GM12801 (cell line): Measurements from ENCODE around the gene KIAA1549.

Source experiments
- CTCF ChIP-seq: IDR thresholded peaks from one replicate; pipeline ENCODE4 v1.5.1; 2011; ENCODE audit warnings: control low read depth; ENCODE audit not compliant: insufficient read length; ENCODE audit errors: extremely low read depth

Gene KIAA1549

GRCh38 chr7:138945821-138946220, 35.4 kb downstream of the KIAA1549 start:
- TF ChIP-seq CTCF = no peak

GRCh38 chr7:138945154-138945553, 36.0 kb downstream of the KIAA1549 start:
- TF ChIP-seq CTCF = no peak

DNA sequence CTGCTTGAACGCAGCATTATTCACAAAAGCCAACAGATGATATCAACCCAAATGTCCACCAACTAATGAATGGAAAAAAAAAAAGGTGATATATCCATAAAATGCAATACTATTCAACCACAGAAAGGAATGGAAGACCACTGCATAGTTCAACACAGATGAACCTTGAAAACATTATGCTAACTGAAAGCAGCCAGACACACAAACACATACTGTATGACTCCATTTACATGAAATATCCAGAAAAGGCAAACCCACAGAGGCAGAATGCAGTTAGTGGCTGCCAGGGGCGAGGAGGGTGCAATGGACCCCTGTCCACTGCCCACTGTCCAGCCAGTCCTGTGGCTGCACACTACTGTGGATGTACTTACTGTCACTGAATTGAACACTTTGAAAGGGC, 36.6 kb downstream of the KIAA1549 start:
- no peak for TF ChIP-seq CTCF

DNA sequence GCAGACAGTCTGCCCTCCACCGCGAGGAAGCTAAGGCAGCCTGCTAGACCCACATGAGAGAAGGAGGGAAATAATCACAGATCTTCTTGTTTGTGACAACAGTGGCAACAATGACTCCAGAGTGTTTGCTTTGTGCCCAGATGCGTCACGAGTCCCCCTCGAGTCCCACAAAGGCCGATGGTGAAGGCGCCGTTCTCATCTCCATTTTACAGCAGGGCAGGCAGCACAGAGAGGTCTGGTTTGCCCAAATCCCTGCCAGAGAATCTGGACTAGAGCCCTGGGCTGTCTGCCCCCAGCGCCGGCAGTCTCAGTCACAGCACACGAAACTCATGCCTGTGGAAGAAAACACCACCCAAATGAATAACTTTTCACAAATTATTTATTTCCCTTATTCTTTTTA, 38.1 kb downstream of the KIAA1549 start:
- TF ChIP-seq CTCF = no peak

DNA sequence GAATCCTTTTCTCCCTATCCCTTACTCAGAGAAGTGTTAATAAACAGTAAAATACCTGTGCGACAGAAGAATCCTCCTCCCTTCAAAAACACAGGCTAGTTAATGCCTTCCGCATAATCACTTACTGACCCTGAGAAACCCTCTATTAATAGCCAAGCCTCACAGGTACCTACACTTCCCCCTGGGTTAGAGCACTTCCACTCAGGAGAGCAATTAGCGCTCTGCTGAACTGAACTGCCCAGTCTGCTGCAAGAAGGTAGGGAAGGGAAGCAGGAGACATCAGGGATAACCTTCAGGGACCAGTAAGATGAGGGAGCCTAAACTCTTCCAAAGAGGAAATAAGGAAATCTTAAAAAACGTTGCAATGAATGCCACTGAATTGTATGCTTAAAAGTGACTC, 39.6 kb downstream of the KIAA1549 start:
- TF ChIP-seq CTCF = no peak

DNA sequence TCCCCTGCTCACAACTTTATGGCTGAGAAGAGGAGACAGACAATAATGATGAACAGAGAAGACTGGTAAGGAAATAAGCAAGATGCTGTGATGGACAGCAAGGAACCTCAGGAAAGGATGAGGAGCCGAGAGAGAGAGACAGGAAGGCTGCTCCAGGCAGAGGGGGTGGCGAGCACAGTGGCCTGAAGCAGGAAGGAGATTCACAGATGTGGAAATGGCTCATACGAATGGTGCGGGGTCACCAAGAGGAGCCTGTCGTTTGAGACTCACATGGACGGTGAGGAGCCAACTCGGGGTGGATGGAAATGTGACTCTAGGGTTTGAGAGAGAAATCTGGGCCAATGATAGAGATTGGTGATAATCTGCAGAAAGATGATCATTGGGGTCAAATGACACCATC, 43.7 kb downstream of the KIAA1549 start:
- TF ChIP-seq CTCF = no peak

DNA sequence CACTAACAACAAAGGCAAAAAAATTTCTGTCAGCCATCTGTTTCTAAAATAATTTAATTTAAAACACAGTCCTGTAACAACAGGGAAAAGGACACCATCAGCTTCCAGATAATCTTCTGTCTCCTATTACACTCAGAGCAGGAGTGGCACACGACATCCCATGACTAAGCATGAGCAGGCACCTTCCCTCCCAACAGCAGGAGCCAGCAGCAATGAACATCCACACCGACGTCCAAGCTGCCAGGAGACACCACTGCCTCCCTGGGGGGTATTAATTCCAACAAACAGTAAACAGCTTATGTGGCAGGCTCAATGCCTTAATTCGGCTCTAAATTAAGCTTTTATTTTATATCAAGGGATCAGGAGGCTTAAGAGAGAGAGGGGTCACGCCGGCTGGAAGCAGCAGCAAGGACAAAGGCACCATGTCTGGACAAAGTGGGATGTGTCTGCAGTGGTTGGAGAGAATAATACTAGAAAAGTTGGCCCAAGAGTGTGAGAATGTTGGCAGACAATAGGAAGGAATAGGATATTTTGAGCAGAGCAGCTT, 45.7 kb downstream of the KIAA1549 start:
- TF ChIP-seq CTCF = no peak

DNA sequence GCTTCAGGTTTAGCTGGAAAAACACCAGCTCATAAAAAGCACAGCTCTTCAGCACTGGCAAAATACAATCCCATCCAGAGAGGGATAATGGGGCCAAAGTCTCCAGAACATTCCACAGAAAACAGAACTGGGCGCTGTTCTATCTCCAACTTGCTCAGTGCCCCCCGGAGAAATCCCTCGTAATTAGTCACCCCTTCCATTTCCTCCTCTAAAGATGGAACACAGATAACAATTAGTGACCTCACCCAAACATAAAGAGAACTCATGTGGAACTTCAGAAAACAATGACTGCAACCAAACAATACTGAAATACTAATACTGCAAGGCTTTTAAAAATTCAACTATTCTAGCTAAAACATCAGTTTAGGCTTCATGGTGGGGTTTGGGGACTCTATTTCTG, 46.3 kb downstream of the KIAA1549 start:
- TF ChIP-seq CTCF = no peak
